NB4 (cell line): ENCODE measurements around the gene CDH18.

Source experiments
- CTCF ChIP-seq: IDR thresholded peaks from one replicate; pipeline ENCODE4 v1.5.1; 2012; ENCODE audit warnings: low read depth, low read length
- MAX ChIP-seq: IDR thresholded peaks from 2 replicates; pipeline ENCODE4 v1.6.1; 2011; ENCODE audit warnings: low read depth, low read length
- MYC ChIP-seq: IDR thresholded peaks from 2 replicates; pipeline ENCODE4 v1.6.1; 2011; ENCODE audit warnings: low read depth, low read length

- no peak for TF ChIP-seq MAX
- TF ChIP-seq MYC: no peak
- no peak for TF ChIP-seq CTCF
Measured at GRCh38 chr5:20000416-20000815, 12.4 kb upstream of the CDH18 start.
